ENCODE measurements around the gene SIAH1. TPM values are rescaled to one million over a fixed set of nuclear protein-coding genes. Genes with fewer than 3 reads are reported as not detected.

SIAH1 gene
- total RNA-seq, 2 donors from 2014 or later: 24.0 to 36.1 TPM

DNA sequence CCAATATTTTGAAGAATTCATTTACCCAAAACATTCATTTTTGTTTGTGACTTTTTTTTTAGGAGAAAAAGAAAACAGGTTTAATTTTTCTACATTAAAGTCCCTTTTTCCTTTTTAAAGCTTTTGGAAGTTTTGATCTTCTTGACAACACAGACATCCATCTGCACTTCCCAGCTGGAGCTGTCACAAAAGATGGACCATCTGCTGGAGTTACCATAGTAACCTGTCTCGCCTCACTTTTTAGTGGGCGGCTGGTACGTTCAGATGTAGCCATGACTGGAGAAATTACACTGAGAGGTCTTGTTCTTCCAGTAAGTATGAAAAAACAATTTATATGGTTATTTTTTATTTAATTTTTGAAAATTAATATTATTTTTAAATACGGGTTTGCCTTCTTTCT is 37.2 kb downstream of the SIAH1 start:
- TF ChIP-seq POLR2A (IDR thresholded peaks at IDR 0.05): no peak
- TF ChIP-seq POLR2AphosphoS5 (IDR thresholded peaks at IDR 0.05): no peak
- TF ChIP-seq, protein P1, sequence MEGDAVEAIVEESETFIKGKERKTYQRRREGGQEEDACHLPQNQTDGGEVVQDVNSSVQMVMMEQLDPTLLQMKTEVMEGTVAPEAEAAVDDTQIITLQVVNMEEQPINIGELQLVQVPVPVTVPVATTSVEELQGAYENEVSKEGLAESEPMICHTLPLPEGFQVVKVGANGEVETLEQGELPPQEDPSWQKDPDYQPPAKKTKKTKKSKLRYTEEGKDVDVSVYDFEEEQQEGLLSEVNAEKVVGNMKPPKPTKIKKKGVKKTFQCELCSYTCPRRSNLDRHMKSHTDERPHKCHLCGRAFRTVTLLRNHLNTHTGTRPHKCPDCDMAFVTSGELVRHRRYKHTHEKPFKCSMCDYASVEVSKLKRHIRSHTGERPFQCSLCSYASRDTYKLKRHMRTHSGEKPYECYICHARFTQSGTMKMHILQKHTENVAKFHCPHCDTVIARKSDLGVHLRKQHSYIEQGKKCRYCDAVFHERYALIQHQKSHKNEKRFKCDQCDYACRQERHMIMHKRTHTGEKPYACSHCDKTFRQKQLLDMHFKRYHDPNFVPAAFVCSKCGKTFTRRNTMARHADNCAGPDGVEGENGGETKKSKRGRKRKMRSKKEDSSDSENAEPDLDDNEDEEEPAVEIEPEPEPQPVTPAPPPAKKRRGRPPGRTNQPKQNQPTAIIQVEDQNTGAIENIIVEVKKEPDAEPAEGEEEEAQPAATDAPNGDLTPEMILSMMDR (IDR thresholded peaks at IDR 0.05): no peak
- Histone ChIP-seq H3K27ac (no peak overlapping the region), H3K9me3 (no peaks in the 10 kb centered on the region), H3K27me3 (replicated peaks; ENCODE audit: insufficient read depth) (no peaks in the 10 kb centered on the region), H3K4me3 (no peak overlapping the region), H3K4me1 (replicated peaks) (no peaks in the 10 kb centered on the region), H3K36me3 (no peaks in the 10 kb centered on the region)
- no peak for DNase-seq (ENCODE audit: low spot score)
- intact Hi-C loops (cut with DNase I): no loop called here
- WGBS: 84% methylated on average over 4 of the region's 4 CpGs

DNA sequence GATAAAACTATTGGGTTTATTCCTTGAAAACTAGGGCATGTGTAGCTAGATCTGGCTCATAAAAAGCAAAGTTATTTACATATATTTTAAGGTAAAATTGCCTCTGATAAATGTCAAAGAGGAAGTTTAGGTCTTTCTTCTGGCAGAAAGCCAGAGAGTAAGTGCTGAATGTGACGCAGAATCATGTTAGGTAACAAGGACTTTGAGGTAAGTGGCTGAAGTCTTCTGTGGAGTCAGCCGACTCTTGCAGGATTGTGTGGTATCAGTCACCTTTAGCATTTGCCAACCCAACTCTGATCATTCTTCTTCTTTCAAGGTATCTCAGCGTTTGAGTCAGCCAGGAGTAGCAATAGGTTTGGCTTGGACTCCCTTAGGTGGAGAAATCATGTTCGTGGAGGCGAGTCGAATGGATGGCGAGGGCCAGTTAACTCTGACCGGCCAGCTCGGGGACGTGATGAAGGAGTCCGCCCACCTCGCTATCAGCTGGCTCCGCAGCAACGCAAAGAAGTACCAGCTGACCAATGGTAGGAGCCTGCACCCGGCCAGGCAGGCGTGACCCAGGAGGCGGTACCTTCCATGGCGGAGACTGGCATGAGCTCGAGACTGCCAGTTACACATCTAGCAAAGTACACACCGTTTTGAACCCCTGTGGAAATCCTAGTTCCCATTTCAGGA is 37.9 kb downstream of the SIAH1 start:
- intact Hi-C loops (cut with DNase I): no loop called here
- H3K9me3 ChIP-seq: no peaks in the 10 kb centered on the region
- no peak for DNase-seq (ENCODE audit: low spot score)
- TF ChIP-seq POLR2A (IDR thresholded peaks at IDR 0.05) (no peak), POLR2AphosphoS5 (IDR thresholded peaks at IDR 0.05) (no peak)
- TF ChIP-seq, protein P1 (IDR thresholded peaks at IDR 0.05): no peak
- 90% methylated on average over 20 of the region's 20 CpGs for WGBS
- H3K27ac ChIP-seq: no peak overlapping the region
- no peaks in the 10 kb centered on the region for H3K27me3 ChIP-seq (replicated peaks; ENCODE audit: insufficient read depth)
- no peaks in the 10 kb centered on the region for H3K4me1 ChIP-seq (replicated peaks)
- H3K36me3 ChIP-seq: no peaks in the 10 kb centered on the region
- H3K4me3 ChIP-seq: no peak overlapping the region

DNA sequence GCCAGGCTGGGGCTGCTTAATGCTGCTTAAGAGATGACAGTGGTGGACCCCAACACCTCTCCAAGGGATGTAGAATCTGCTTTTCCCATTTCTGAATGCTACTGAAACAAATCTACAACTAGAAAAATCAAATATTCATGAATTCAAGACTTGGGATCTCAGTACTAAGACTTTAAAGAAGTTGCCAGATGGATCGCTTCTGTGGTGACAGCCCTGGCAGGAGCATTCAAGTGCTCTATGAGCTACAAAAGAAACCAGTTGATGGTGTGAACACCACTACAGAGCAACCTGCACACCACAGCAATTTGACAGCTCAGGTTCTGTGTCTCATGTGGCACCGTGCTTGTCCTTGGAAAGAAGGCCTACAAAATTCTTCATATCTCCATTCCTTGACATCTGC is 42.6 kb downstream of the SIAH1 start:
- intact Hi-C loops (cut with DNase I): no loop called here
- H3K27ac ChIP-seq: no peak overlapping the region
- no peaks in the 10 kb centered on the region for H3K27me3 ChIP-seq (replicated peaks; ENCODE audit: insufficient read depth)
- no peaks in the 10 kb centered on the region for H3K4me1 ChIP-seq (replicated peaks)
- 92% methylated on average over 2 of the region's 2 CpGs for WGBS
- DNase-seq (ENCODE audit: low spot score): no peak
- no peaks in the 10 kb centered on the region for H3K9me3 ChIP-seq
- H3K4me3 ChIP-seq: no peak overlapping the region
- TF ChIP-seq, protein P1 (IDR thresholded peaks at IDR 0.05): no peak
- TF ChIP-seq POLR2AphosphoS5 (IDR thresholded peaks at IDR 0.05) (no peak), POLR2A (IDR thresholded peaks at IDR 0.05) (no peak)
- no peaks in the 10 kb centered on the region for H3K36me3 ChIP-seq

GRCh38 chr16:48340054-48340453 is 45.2 kb downstream of the SIAH1 start:
- TF ChIP-seq, protein P1 (IDR thresholded peaks at IDR 0.05): no peak
- TF ChIP-seq POLR2AphosphoS5 (IDR thresholded peaks at IDR 0.05) (no peak), POLR2A (IDR thresholded peaks at IDR 0.05) (no peak)
- no peaks in the 10 kb centered on the region for H3K36me3 ChIP-seq
- 90% methylated on average over 1 of the region's 1 CpG for whole genome bisulfite sequencing

GRCh38 chr16:48335961-48336360 is 49.3 kb downstream of the SIAH1 start:
- Histone ChIP-seq H3K4me1 (replicated peaks) (no peaks in the 10 kb centered on the region), H3K27me3 (replicated peaks; ENCODE audit: insufficient read depth) (no peaks in the 10 kb centered on the region), H3K9me3 (no peaks in the 10 kb centered on the region), H3K27ac (no peak overlapping the region), H3K36me3 (no peaks in the 10 kb centered on the region), H3K4me3 (no peak overlapping the region)
- DNase-seq (ENCODE audit: low spot score): no peak
- intact Hi-C loops (cut with DNase I): no loop called here
- WGBS: 86% methylated on average over 3 of the region's 3 CpGs
- no peak for TF ChIP-seq POLR2AphosphoS5 (IDR thresholded peaks at IDR 0.05)
- no peak for TF ChIP-seq POLR2A (IDR thresholded peaks at IDR 0.05)
- TF ChIP-seq, protein P1 (IDR thresholded peaks at IDR 0.05): no peak

More at GRCh38 chr16:48340054-48340453, 45.2 kb downstream of the SIAH1 start:
- H3K4me3 ChIP-seq: no peak overlapping the region
- no peaks in the 10 kb centered on the region for H3K9me3 ChIP-seq
- no peak for DNase-seq (ENCODE audit: low spot score)
- no peaks in the 10 kb centered on the region for H3K4me1 ChIP-seq (replicated peaks)
- intact Hi-C loops (cut with DNase I): no loop called here
- no peak overlapping the region for H3K27ac ChIP-seq
- H3K27me3 ChIP-seq (replicated peaks; ENCODE audit: insufficient read depth): no peaks in the 10 kb centered on the region

Measured in prostate gland (tissue), 2 donors.